SK-N-SH (cell line): ENCODE results near the gene FAM117B.

Experiments used
- CTCF ChIP-seq: fragments of 200-600 bp; sonication (generic); IDR thresholded peaks from 2 replicates; pipeline ENCODE4 v1.6.1; 2017; ENCODE audit warnings: antibody characterized with exemption, mild to moderate bottlenecking, moderate library complexity
- ELF1 ChIP-seq: IDR thresholded peaks from 2 replicates; pipeline ENCODE4 v1.4.0; 2012
- EZH2phosphoT487 ChIP-seq: fragments of 200-600 bp; sonication (generic); IDR thresholded peaks from 2 replicates; pipeline ENCODE4 v1.6.1; 2017; ENCODE audit warnings: low read depth, mixed run types, mild to moderate bottlenecking, antibody characterized with exemption, moderate library complexity, borderline replicate concordance
- JUND ChIP-seq: IDR thresholded peaks from 2 replicates; pipeline ENCODE4 v1.4.0; 2012
- PBX3 ChIP-seq: IDR thresholded peaks from 2 replicates; pipeline ENCODE4; 2012
- POLR2AphosphoS5 ChIP-seq: IDR thresholded peaks from 2 replicates; pipeline ENCODE4 v1.6.1; 2012; ENCODE audit warnings: low read depth, low read length
- RFX5 ChIP-seq: IDR thresholded peaks from 2 replicates; pipeline ENCODE4 v1.6.1; 2012; ENCODE audit warnings: mild to moderate bottlenecking, improper control_type of control experiment, low read length
- TAF1 ChIP-seq: IDR thresholded peaks from 2 replicates; pipeline ENCODE4 v1.6.1; 2012; ENCODE audit warnings: low read depth, mild to moderate bottlenecking, low read length, moderate library complexity, borderline replicate concordance
- USF2 ChIP-seq: fragments of 150-350 bp; IDR thresholded peaks from 2 replicates; pipeline ENCODE4 v1.6.1; 2017; ENCODE audit warnings: antibody characterized with exemption, low read length, low read depth, borderline replicate concordance
- YY1 ChIP-seq: IDR thresholded peaks from 2 replicates; pipeline ENCODE4 v1.4.0; 2012; ENCODE audit warnings: low read depth, mild to moderate bottlenecking
- TF ChIP-seq, protein P1 (sequence below): IDR thresholded peaks from 2 replicates; pipeline ENCODE4 v1.6.1; 2012; ENCODE audit warnings: mild to moderate bottlenecking, low read depth, low read length, moderate library complexity
- TF ChIP-seq, protein P2 (sequence below): IDR thresholded peaks from 2 replicates; pipeline ENCODE4 v1.4.0; 2012; ENCODE audit warnings: low read depth

GRCh38 chr2:202814226-202814625, 179.5 kb downstream of the FAM117B start:
- TF ChIP-seq ELF1 (no peak), JUND (no peak), CTCF (no peak), TAF1 (no peak), EZH2phosphoT487 (no peak), YY1 (no peak), PBX3 (no peak), RFX5 (no peak), POLR2AphosphoS5 (no peak), USF2 (no peak)
- TF ChIP-seq, protein P1, sequence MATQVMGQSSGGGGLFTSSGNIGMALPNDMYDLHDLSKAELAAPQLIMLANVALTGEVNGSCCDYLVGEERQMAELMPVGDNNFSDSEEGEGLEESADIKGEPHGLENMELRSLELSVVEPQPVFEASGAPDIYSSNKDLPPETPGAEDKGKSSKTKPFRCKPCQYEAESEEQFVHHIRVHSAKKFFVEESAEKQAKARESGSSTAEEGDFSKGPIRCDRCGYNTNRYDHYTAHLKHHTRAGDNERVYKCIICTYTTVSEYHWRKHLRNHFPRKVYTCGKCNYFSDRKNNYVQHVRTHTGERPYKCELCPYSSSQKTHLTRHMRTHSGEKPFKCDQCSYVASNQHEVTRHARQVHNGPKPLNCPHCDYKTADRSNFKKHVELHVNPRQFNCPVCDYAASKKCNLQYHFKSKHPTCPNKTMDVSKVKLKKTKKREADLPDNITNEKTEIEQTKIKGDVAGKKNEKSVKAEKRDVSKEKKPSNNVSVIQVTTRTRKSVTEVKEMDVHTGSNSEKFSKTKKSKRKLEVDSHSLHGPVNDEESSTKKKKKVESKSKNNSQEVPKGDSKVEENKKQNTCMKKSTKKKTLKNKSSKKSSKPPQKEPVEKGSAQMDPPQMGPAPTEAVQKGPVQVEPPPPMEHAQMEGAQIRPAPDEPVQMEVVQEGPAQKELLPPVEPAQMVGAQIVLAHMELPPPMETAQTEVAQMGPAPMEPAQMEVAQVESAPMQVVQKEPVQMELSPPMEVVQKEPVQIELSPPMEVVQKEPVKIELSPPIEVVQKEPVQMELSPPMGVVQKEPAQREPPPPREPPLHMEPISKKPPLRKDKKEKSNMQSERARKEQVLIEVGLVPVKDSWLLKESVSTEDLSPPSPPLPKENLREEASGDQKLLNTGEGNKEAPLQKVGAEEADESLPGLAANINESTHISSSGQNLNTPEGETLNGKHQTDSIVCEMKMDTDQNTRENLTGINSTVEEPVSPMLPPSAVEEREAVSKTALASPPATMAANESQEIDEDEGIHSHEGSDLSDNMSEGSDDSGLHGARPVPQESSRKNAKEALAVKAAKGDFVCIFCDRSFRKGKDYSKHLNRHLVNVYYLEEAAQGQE = no peak
- TF ChIP-seq, protein P2, sequence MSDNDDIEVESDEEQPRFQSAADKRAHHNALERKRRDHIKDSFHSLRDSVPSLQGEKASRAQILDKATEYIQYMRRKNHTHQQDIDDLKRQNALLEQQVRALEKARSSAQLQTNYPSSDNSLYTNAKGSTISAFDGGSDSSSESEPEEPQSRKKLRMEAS = no peak
